Lower leg skin (tissue), 4 donors: ENCODE measurements around the gene SCN2A. TPM values are rescaled to one million over a fixed set of nuclear protein-coding genes. Genes with fewer than 3 reads are reported as not detected.

Source experiments
- DNase-seq, 2 donors: peaks; one replicate each; pipeline ENCODE4 v3.0.0-alpha.2; 2019; ENCODE audit warnings: low spot score in 2 of 2
- H3K4me3 ChIP-seq: fragments of 200-600 bp; sonication (generic); 2 replicates; pipeline ENCODE4 v1.5.1; 2017; ENCODE audit warnings: mild to moderate bottlenecking, low read depth; ENCODE audit not compliant: poor library complexity, severe bottlenecking
- POLR2A ChIP-seq, 2 donors: fragments of 450-650 bp; IDR thresholded peaks; one replicate each; pipeline ENCODE4 v1.6.1; 2016 to 2017; ENCODE audit warnings: antibody characterized with exemption in 2 of 2, mild to moderate bottlenecking in 1 of 2, moderate library complexity in 1 of 2
- WGBS, 2 donors: methylation state at CpG; one replicate each; pipeline ENCODE4 v1.1.5; 2018; 5-methylcytosine and 5-hydroxymethylcytosine counted together
- intact Hi-C: fragments of 100-400 bp; cut with DNase I; formaldehyde crosslinking; loops from one replicate; pipeline ENCODE4 v1.15.0; 2023; ENCODE audit warnings: low total_unique reads
- total RNA-seq, 4 donors: library from RNA; depleted of rRNA; stranded (reverse); fragments of >200 nt; gene quantifications; one replicate each; pipeline ENCODE4 v1.1.0, GENCODE V29; 2016
- TF ChIP-seq, protein P1 (sequence below), 3 donors: fragments of 450-650 bp; IDR thresholded peaks; one replicate each; pipeline ENCODE4 v1.5.1; 2016; ENCODE audit warnings: antibody characterized with exemption in 3 of 3, mild to moderate bottlenecking in 3 of 3, moderate library complexity in 2 of 3

SCN2A gene
- total RNA-seq, 4 donors from 2014 or later, result 0.03 to 0.29 (median 0.04) TPM; not detected in 1

DNA sequence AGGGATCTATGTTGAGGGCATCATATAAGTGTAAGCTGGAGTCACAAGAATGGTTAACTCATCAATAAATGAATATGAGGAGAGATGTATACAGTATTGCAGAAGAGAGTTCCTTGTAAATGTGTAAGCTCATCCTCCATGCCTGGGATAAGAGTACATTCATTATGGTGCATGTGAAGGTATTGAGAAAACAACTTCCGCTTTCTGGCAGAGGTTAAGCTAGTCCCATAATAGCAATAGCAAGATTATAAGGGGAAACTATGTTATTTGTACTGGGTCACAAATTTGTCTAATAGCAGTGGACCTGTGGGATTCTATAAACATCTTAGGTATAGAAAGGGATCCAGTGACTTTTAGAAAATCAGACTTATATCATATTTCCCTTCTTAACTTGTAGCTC, 44.1 kb downstream of the SCN2A start:
- no peak for DNase-seq
- TF ChIP-seq, protein P1, sequence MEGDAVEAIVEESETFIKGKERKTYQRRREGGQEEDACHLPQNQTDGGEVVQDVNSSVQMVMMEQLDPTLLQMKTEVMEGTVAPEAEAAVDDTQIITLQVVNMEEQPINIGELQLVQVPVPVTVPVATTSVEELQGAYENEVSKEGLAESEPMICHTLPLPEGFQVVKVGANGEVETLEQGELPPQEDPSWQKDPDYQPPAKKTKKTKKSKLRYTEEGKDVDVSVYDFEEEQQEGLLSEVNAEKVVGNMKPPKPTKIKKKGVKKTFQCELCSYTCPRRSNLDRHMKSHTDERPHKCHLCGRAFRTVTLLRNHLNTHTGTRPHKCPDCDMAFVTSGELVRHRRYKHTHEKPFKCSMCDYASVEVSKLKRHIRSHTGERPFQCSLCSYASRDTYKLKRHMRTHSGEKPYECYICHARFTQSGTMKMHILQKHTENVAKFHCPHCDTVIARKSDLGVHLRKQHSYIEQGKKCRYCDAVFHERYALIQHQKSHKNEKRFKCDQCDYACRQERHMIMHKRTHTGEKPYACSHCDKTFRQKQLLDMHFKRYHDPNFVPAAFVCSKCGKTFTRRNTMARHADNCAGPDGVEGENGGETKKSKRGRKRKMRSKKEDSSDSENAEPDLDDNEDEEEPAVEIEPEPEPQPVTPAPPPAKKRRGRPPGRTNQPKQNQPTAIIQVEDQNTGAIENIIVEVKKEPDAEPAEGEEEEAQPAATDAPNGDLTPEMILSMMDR (IDR thresholded peaks at IDR 0.05), result no peak
- no peak for TF ChIP-seq POLR2A (IDR thresholded peaks at IDR 0.05)
- intact Hi-C loops, result no loop called here
- 94 to 100% methylated on average over 1 of the region's 1 CpG for WGBS, 2 donors
- no peak overlapping the region for H3K4me3 ChIP-seq

DNA sequence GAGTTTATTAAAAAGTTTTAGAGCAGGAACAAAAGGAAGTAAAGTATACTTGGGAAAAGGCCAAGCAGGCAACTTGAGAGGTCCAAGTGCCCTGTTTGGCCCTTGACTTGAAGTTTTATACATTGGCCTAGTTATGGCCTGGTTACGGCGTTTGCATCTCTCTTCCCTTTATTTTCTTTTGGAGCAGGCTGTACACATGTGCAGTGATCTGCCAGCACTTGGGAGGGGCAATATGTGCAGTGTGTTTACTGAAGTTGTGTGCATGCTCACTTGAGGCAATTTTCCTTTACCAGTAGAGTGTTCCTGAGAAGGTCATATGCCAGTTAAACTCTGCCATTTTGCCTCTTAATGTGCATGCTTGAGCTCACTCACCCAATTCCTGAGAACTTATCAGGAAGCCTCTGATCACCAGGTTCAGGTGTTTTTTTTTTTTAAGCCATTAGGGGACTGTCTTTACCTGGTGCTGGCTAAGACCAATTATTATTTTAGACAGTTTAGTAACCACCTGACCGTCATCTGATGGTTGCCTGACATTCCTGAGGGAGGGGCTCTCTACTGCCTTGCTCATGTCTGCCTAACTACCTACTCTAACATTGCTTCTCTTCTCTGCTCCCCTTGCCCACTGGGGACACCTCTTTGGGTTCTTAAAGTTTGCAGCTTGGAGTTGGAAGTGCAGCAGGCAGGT, 48.0 kb downstream of the SCN2A start:
- intact Hi-C loops, result no loop called here
- no peak overlapping the region for H3K4me3 ChIP-seq
- DNase-seq, result no peak
- WGBS, 2 donors, result 73 to 76% methylated on average over 3 of the region's 3 CpGs
- TF ChIP-seq POLR2A (IDR thresholded peaks at IDR 0.05), result no peak
- TF ChIP-seq, protein P1 (IDR thresholded peaks at IDR 0.05), result no peak

DNA sequence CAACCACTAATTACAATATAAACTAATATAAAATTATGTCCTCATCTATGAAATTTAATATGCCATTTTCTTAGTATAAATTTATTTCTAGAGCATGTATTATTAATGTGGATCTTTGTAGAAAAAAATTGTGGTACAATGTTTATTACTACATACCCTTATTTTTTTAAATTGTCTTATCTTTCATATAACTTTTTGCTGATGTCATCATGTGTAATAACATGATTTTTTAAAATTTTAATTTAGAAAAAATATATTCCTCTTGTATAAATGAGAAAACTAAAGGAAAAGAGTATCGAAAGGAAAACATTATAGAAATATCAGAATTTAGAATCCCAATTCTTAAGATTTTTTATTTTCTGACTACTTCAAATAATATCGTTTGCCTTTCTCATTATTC, 49.9 kb downstream of the SCN2A start:
- 90 to 94% methylated on average over 2 of the region's 2 CpGs for WGBS, 2 donors
- no peak for TF ChIP-seq POLR2A (IDR thresholded peaks at IDR 0.05)
- TF ChIP-seq, protein P1 (IDR thresholded peaks at IDR 0.05), result no peak
- intact Hi-C loops, result no loop called here
- DNase-seq, result no peak
- no peak overlapping the region for H3K4me3 ChIP-seq

DNA sequence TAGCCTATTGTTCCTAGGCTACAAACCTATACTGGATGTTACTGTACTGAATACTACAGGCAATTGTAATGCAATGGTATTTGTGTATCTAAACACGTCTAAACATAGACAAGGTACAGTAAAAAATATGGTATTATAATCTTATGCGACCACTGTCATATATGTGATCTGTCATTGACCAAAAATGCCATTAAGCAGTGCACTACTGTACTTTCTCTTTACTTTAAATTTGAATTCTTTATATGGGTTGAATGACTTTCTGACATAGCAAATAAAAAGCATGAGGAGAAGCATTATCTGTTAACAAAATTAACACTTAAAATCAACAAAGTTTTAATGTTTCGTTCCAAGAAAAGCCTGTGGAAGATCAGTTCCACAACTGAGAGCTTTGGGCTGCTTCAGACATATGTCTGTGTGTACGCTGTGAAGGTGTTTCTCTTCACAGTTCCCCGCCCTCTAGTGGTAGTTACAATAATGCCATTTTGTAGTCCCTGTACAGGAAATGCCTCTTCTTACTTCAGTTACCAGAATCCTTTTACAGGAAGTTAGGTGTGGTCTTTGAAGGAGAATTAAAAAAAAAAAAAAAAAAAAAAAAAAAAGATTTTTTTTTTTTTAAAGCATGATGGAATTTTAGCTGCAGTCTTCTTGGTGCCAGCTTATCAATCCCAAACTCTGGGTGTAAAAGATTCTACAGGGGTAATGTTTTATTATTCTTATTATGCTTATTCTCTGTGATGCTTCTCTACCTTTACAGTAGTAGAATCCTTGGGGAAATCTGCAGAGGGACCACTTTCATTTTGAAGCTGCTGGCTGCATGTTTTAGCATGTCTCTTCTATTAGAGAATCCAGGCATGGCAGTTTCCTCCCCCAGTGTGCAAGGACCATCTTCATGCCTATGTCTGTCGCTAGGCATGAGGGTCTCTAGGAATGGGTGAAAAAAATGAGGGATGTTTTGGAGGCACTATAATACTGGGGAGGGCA, 54.5 kb downstream of the SCN2A start:
- peak in 1 of 2 donors; percentile 71 for DNase-seq

DNA sequence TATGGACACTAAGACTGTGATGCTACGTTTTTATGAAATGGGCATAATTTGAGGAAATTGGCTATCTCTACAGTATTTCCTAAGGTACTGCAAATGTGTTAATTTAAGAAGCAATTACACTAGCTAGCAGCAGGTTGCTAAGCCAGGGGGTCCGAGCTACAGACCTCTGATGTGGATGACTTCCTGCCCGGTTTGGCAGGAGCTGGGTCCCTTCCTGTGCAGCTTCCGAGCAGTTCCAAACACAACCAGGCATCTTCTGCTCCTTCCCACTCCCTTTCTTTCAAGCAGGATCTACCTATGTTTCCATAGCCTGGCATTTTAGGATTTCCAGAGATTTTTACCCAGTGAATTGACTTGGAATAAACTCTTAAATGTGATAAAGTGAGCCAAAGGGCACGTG, 55.7 kb downstream of the SCN2A start:
- 67 to 70% methylated on average over 5 of the region's 5 CpGs for WGBS, 2 donors
- intact Hi-C loops, result no loop called here
- no peak for DNase-seq
- TF ChIP-seq, protein P1 (IDR thresholded peaks at IDR 0.05), result no peak
- no peak for TF ChIP-seq POLR2A (IDR thresholded peaks at IDR 0.05)
- no peak overlapping the region for H3K4me3 ChIP-seq

More for the DNA sequence above, 54.5 kb downstream of the SCN2A start:
- TF ChIP-seq POLR2A (IDR thresholded peaks at IDR 0.05), result no peak
- TF ChIP-seq, protein P1 (IDR thresholded peaks at IDR 0.05), result no peak
- intact Hi-C loops, result no loop called here
- 23 to 24% methylated on average over 6 of the region's 6 CpGs for WGBS, 2 donors
- no peak overlapping the region for H3K4me3 ChIP-seq
